Activated CD8-positive, alpha-beta memory T cell treated with anti-CD3 and anti-CD28 coated beads, Interleukin-2, amount 10 ng/mL, durations not matched to agents 7 days and 5 days (primary cell): Measurements from ENCODE around the gene SLX4IP. TPM values are rescaled to one million over a fixed set of nuclear protein-coding genes. Genes with fewer than 3 reads are reported as not detected.

Source experiments
- microRNA-seq: library from miRNA; unstranded; fragments of <30 nt; microRNA quantifications from one replicate; pipeline ENCODE4 v1.2.0, GENCODE V29; 2022
- total RNA-seq, 2 experiments: library from RNA; stranded (reverse); gene quantifications; one replicate each; pipeline ENCODE4 v1.2.3, GENCODE V29; 2021

SLX4IP gene
- total RNA-seq, 2 experiments from 2014 or later, result 6.0 to 6.1 TPM

Small RNAs within 50 kb of the gene (microRNA-seq; reads per million reads assigned to microRNA genes)
- not detected for gene MIR6870

Other genes with a start within 250 kb of the SLX4IP start
- 1 to 10 TPM in 1 of 2 experiments, not detected in 1; 1.6 TPM for gene SNAP25, start 216.5 kb upstream of the SLX4IP start, total RNA-seq
- 1 to 10 TPM; 6.6 to 7.5 TPM for gene MKKS, start 1.1 kb upstream of the SLX4IP start, total RNA-seq
- gene JAG1, start 238.7 kb downstream of the SLX4IP start, total RNA-seq, result under 1 TPM; 0.15 to 0.54 TPM